ENCODE data around the gene CNTN5. TPM values are rescaled to one million over a fixed set of nuclear protein-coding genes. Genes with fewer than 3 reads are reported as not detected.

The CNTN5 gene
- total RNA-seq, 1 donor: under 0.01 TPM

DNA sequence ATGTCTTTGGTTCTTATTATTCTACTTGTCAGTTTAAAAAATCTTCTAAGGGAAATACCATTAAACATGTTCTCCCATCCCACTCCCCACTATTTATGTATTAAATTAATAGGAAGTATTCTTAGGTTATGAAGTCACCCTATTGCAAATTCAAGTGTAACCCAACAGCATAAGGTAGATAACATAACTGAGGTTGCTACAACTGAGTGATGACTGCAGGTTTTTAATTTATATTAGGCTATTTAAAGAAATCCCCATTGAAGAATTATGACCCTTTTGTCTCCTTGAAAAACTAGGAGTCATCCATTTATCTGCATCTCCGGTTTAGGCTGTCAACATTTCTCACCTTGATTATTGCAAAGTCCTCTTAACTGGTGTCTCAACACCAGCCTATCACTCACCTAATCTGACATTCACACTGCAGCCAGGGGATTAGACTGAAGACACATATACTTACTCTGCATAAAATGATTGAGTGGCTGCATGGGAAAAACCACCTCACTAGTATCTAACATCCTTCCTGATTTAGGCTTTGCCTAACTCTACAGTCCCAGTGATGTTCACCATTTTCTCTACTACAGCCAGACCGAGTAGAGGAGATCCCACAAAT is 649.4 kb downstream of the CNTN5 start:
- TF ChIP-seq, protein P1, sequence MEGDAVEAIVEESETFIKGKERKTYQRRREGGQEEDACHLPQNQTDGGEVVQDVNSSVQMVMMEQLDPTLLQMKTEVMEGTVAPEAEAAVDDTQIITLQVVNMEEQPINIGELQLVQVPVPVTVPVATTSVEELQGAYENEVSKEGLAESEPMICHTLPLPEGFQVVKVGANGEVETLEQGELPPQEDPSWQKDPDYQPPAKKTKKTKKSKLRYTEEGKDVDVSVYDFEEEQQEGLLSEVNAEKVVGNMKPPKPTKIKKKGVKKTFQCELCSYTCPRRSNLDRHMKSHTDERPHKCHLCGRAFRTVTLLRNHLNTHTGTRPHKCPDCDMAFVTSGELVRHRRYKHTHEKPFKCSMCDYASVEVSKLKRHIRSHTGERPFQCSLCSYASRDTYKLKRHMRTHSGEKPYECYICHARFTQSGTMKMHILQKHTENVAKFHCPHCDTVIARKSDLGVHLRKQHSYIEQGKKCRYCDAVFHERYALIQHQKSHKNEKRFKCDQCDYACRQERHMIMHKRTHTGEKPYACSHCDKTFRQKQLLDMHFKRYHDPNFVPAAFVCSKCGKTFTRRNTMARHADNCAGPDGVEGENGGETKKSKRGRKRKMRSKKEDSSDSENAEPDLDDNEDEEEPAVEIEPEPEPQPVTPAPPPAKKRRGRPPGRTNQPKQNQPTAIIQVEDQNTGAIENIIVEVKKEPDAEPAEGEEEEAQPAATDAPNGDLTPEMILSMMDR (IDR thresholded peaks at IDR 0.05; ENCODE audit: insufficient read depth, low read depth, low read length): no peak
- H3K4me3 ChIP-seq (ENCODE audit: low read depth, low read length): no peak overlapping the region
- DNase-seq (ENCODE audit: low read depth): no peak

DNA sequence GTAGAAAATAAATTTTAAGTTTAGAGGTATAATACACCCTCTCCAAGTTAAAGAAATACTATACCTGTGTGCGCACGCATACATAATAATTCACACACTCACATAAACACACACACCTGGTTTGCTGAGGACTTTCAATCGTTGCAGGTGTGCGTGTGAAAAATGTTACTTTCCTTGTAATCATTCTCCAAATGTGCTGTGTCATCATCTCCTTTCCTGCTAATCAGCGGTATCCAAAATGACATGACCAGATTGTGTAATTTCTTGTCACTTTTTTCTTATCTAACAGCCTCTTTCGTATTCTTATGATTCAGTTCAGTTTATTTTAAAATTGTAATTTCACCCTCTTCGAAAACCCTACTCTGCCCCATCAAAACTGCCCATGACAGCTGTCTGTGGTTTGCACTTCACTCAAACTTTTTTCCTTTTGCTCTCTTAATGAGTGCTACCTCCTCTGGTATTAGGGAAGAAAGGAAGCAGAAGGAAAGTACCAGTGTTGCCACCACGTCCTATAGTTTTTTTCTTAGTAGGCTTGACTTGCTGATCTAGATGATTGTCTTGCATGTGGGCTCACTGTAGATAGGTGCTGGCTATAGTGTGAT is 651.2 kb downstream of the CNTN5 start:
- TF ChIP-seq, protein P1 (IDR thresholded peaks at IDR 0.05; ENCODE audit: insufficient read depth, low read depth, low read length): no peak

DNA sequence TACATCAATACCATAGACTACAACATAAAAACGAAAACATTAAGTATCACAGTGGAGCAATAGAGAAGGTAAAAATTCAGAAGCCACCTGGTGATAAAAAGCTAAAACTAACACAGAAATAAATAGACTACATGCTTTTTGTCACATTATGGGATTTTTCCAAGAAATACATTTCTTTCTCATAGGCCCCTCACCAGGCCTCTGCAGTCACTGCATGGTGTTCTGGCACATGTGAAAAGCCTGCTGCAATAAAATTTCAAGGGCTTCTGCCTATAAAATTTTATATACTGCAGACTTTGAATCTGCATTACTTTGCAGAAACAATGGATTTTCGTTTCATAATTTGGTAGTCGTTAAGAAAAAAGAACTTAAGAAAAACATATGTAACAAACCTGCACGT is 655.5 kb downstream of the CNTN5 start:
- H3K4me3 ChIP-seq (ENCODE audit: low read depth, low read length): no peak overlapping the region
- no peak for DNase-seq (ENCODE audit: low read depth)
- TF ChIP-seq, protein P1 (IDR thresholded peaks at IDR 0.05; ENCODE audit: insufficient read depth, low read depth, low read length): no peak

More for the DNA sequence above, 651.2 kb downstream of the CNTN5 start:
- no peak for DNase-seq (ENCODE audit: low read depth)
- no peak overlapping the region for H3K4me3 ChIP-seq (ENCODE audit: low read depth, low read length)

DNA sequence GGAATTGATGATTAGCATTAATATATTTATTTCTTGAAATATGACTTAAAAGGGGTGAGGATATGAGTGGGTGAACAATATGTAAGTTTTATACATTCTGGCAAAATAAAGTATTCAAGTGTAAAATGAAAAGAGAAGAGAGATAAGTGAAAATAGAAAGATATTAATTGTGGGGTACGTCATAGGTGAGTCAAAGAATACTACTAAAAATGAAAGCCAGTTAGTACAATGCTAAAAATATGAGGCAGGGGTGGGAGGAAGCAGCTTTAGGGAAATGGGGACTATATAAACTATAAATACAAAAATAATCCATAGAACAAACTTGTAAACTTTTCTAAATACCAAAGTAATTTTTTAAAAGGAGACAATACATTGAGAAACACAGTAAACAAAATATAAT is 661.4 kb downstream of the CNTN5 start:
- DNase-seq (ENCODE audit: low read depth): no peak
- TF ChIP-seq, protein P1 (IDR thresholded peaks at IDR 0.05; ENCODE audit: insufficient read depth, low read depth, low read length): no peak
- no peak overlapping the region for H3K4me3 ChIP-seq (ENCODE audit: low read depth, low read length)

DNA sequence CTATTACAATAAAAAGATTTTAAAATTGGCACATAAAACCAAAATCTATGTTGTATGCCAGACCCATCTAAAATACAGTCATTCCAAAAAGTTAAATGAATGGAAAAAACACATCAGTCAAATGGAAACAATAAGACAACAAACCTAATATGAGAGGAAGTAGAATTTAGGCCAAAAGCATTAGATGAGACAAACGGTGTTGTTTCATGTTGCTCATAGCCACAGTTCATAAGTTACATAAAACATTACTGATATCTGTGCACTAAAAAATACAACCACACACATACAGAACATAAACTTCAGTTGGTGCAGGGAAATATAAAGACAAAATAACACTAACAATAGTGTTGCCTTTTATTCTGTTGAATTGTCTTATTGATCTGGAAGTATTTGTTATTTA is 661.9 kb downstream of the CNTN5 start:
- no peak for DNase-seq (ENCODE audit: low read depth)

DNA sequence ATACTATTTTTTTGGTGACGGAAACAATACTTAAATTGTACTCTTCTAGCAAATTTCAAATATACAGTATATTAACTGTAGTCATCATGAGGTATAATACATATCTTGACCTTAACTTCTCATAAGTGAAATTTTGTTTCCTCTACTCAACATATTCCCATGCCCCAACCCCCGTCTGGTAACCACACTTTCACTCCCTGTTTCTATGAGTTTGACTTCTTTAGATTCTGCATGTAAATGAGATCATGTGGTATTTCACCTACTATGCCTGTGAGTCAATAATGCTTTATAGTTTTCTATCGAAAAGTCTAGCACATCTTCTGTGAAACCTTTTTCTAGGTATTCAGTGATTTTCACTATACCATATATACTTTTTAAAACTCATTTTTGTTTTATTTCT is 663.2 kb downstream of the CNTN5 start:
- TF ChIP-seq, protein P1 (IDR thresholded peaks at IDR 0.05; ENCODE audit: insufficient read depth, low read depth, low read length): no peak
- H3K4me3 ChIP-seq (ENCODE audit: low read depth, low read length): no peak overlapping the region
- DNase-seq (ENCODE audit: low read depth): no peak

More for the DNA sequence above, 661.9 kb downstream of the CNTN5 start:
- TF ChIP-seq, protein P1 (IDR thresholded peaks at IDR 0.05; ENCODE audit: insufficient read depth, low read depth, low read length): no peak
- no peak overlapping the region for H3K4me3 ChIP-seq (ENCODE audit: low read depth, low read length)
